Measurements from ENCODE around the gene CLCN1.
"Not testable (repeated sequence)": the region's sequence is repeated elsewhere in the genome, so short reads cannot be mapped to it uniquely, and the experiment has no call there.

CLCN1 gene

DNA sequence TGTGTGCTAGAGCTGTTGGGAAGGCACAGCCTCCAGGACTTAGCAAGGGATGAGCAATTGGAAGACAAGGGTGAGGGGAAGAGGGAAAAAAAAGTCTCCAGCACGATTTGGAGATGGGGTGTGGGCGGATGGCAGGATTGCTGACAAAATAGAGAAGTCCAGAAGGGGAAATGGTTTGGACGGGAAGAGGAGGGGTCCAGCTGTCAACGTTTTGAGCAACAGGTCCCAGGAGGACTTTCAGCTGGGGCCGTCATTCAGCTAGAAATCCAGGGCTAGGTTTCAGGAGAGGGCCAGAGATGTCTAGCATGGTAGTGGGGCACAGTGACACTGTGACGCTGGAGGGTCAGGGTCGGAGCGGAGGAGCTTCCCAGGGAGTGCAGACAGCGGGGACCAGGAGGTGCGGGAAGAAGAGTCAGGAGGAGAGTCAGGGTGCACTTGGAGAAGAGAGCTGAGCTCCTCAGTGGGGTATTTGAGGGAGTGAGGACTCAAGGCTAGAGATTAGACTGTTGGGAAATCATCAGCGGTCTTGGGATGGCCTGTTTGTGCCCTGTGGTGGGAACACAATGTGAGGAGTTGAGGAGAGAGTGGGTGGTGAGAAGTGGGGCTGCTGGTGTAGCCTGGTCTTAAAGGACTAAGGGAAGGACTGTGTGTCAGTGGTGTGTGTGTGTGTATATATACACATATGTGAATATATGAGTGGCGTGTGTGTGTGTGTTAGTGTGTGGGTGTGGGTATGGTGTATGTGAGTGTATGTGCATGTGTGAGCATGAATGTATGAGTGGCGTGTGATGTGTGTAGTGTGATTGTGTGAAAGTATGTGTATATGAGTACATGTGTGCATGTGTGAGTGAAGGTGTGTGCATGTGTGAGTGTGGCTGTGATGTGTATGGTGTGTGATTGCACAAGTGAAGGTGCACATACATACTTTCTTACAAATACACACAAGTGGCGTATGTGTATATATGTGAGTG lies 69.0 kb downstream of the CLCN1 start:
- no peak for DNase-seq (ENCODE audit: low read depth in 2 of 2)

DNA sequence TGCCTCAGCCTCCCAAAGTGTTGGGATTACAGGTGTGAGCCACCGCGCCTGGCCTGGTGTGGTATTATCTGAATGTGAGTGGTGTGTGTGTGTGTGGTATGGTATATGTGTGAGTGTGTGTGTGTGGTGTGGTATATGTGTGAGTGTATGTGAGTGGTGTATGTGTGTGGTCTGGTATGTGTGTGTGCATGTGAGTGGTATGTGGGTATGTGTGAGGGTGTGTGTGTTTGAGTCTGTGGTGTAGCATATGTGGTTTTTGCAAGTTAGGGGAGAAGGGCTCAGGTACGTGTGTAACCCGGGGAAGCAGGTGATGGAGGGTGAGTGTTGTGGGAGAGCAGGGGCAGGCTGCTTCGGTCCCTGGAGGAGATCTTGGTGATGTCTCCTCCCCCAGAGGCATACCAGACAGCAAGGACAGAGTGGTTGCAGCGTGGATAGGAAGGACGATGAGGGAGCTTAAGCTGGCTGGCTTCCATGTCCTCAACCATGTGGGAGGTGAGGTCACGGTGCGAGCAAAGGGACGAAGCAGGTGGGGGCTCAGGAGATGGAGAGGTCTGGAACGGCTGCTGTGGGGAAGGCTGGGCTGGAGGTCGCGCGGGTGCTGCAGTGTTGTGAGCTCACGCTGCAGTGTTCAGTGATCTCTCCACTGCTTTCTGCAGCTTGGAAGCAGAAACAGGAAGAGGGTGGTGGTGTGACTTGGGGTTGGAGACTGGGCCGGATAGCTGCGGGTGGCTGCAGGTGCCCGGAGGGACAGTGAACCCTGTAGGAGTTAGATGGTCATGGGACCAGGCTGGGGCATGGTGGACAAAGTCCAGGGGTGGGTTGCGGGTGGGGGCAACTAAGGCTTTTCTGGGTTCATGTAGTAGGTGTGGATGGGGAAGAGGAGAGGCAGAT lies 70.2 kb downstream of the CLCN1 start:
- no peak for DNase-seq (ENCODE audit: low read depth in 2 of 2)

DNA sequence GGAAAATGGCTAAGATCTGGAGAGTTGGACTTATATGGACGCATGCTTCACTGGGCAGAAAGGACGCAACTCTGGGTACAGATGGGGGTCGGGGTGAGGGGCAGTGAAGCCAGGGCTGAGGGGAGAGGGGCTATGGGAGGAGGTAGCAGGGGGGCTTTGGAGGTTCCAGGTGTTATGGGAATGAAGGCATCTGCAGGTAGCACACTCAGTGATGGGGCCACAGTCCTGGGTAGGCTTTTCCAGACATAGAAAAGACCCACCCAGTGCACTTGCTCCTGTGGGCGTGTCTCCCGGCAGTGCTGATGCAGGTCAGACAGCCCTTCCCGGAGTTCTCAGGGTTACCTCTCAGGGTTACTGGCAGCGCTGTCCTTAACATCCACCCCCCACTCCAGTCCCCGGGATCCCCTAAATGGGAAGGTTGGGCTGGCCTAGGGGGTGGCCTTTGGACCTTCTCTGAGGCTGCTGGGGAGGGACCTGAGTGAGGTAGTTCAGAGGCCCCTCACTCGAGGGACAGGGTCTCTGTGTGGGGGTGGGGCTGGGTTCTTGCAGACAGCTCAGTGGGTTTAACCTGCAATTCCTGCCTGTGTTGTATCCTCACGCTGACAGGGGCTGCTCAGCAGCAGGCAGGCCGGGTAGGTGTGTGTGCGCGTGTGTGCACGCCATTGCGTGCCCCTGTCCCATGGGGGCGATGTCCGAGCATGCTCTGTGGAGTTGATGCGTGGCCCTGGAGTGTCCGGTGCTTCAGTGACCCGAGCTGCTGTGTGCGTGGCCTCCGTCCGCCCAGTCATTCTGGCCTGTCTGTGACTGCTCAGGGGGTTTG lies 71.5 kb downstream of the CLCN1 start:
- no peak for DNase-seq (ENCODE audit: low read depth in 2 of 2)

DNA sequence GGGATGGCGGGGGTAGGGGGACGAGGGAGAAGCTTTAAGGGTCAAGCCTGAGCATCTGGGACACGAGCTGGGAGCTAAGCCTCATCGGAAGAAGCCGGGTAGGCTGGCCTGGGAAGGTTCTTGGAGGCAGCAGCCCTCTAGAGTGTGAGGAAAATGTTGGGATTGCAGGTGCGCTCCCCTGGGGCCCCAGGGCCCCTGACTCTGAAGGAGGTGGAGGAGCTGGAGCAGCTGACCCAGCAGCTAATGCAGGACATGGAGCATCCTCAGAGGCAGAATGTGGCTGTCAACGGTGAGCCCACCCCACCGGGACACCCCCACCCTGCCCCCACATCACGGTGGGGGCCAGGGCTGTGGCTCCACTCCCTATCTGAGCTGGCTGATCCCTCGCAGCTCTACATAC lies 72.1 kb downstream of the CLCN1 start:
- DNase-seq (ENCODE audit: low read depth in 2 of 2) = no peak

DNA sequence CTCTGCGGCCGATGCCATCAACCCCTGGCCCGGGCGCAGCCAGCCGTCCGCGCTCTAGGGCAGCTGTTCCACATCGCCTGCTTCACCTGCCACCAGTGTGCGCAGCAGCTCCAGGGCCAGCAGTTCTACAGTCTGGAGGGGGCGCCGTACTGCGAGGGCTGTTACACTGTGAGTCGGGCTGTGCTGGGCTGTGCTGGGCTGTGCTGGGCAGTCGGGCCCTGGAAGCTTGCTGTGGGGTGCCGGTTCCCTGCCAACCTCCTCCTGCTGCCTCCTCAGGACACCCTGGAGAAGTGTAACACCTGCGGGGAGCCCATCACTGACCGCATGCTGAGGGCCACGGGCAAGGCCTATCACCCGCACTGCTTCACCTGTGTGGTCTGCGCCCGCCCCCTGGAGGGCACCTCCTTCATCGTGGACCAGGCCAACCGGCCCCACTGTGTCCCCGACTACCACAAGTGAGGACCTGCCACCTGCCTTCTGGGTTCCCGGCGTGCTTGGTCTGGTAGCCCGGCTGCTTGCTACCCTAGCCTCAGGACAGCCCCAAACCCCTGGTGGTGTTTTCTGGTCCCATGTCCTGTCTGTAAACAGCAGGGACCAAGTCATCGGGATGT lies 72.7 kb downstream of the CLCN1 start:
- no peak for DNase-seq (ENCODE audit: low read depth in 2 of 2)

DNA sequence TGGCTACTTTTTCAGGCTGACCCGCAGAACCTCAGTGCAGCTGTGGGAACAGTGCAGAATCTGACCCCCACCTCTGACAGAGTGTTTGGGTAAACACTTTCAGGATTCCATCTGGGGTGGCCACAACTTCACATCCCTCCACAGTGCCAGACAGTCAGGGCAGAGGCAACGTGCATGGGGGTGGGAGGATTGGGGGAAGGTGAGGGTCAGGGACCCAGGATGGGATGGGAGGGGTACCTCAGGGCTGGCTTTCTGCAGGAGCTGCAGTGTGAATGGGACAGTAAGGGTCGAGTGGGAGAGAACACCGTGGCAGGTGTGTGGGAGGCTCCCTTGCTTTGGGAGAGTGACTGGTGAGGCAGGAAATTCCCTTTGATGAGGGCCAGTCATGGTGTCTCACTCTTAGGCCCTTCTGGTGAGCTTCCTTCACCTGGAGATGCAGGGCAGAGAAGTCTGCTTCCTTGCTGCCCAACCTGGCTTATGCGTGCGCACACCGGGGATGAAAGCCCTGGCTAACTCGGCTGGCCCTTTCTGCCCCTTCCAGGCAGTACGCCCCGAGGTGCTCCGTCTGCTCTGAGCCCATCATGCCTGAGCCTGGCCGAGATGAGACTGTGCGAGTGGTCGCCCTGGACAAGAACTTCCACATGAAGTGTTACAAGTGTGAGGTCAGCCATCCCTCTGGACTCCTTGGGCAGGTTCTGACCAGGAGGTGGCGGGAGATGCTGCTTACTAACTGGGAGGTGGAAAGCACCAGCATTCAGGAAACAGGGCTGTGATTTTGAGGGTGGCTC lies 73.6 kb downstream of the CLCN1 start:
- DNase-seq (ENCODE audit: low read depth in 2 of 2) = no peak

DNA sequence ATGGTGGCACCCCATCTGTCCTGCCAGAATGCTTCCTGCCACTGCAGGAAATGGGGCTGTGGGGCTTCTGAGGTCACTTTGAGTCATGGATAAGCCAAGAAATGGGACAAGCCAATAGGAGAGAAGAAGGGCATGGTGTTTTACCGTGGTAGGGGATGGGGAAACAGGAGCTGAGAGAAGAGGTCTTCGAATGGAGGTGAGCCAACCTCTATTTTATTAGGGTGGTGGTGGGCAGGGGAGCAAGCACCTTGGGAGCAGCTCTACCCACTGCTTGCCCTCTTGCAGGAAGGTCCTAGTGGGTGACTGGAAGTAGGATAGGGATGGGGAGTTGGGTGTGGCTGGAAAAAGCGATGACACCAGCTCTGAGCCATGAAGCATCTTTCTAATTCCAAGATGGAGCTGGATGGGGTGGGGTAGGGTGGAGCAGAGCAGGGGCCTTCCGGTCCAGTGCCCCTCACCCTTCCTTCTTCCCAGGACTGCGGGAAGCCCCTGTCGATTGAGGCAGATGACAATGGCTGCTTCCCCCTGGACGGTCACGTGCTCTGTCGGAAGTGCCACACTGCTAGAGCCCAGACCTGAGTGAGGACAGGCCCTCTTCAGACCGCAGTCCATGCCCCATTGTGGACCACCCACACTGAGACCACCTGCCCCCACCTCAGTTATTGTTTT lies 74.3 kb downstream of the CLCN1 start:
- DNase-seq (ENCODE audit: low read depth in 2 of 2) = no peak

DNA sequence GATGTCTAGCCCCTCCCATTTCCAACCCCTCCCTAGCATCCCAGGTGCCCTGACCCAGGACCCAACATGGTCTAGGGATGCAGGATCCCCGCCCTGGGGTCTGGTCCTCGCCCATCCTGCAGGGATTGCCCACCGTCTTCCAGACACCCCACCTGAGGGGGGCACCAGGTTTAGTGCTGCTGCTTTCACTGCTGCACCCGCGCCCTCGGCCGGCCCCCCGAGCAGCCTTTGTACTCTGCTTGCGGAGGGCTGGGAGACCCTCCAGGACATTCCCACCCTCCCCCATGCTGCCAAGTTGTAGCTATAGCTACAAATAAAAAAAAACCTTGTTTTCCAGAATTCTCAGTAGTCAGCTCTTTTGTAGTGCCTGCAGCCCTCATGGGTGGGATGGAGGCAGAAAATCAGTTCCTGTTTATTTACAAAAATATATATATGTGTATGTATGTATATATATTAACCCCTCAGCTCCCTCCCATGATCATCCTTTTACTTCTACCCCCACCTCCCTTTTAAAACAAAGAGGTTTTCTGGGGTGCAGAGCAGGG lies 74.9 kb downstream of the CLCN1 start:
- DNase-seq (ENCODE audit: low read depth in 2 of 2) = no peak

DNA sequence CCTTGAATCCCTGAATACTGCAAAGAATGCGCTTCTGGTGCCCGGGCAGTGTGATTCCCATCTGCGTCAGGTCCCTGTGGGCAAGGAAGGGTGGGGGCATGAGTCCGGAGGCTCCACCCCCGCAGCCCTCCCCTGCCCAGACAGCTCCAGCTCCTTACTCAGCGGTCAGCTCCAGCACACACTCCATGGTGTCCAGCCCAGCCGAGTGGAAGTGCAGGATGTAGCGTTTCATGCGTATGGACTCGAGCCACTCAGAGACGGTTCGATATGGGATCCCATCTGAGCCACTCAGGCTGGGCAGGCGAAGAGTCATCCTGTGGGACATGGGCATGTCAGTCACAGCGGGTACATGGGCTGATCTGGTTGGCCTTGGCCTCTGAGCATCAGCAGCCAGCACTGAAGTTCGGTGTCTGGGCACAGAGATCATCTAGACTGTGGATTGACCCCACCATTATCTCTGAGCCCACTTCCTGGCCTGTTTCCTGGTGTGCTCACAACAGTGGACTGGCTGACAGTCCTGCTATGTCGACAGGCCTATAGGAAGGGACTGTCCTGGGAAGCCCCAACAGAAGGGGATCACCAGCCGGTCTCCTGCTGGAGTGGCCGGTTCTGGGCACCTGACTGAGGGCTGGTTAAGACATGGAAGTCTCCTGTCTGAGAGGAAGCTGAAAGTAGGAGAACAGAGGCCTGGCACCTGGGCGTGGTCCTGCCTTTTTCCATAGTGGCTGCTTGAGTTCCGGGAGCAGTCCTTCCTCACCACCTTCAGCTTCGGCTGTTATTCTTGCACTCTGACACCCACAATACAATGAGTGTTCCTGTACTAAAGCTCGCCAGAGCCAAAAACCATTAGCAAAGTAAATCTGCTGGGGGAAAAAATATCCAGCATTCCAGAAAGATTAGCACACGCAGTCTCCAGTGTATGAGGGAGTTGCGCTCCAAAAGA lies 75.8 kb downstream of the CLCN1 start:
- peak; percentile 59 to 68 for DNase-seq (ENCODE audit: low read depth in 2 of 2)

DNA sequence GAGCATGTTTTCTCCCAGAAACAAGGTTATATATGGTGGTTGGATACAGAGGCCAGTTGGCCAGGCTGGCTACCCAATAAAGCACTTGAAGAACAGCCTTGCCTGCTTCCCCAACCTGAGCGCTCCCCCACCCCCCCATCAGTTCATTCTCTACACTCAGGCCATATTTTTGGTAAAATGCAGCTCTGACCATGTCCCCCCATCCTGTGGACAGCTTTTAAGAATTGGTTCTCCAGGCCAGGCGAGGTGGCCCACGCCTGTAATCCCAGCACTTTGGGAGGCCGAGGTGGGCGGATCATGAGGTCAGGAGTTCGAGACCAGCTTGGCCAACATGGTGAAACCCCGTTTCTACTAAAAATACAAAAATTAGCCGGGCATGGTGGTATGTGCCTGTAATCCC lies 76.5 kb downstream of the CLCN1 start:
- DNase-seq (ENCODE audit: low read depth in 2 of 2) = not testable (repeated sequence)

DNA sequence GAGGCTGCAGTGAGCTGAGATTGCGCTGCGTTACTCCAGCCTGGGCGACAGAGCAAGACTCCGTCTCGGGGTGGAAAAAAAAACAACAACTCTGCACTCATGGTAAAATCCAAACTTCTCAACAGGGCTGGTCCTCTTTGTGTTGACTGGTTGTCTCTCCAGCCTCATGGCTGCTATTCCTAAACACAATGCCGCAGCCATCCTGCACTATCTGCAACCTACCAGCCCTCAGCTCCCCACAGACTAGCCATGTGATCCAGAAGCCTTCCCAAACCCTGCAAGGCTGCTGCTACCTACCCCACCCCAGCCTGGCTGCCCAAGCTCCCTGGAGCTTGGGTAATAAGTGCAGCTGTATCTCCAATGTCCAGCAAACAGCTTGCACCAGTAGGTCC lies 77.0 kb downstream of the CLCN1 start:
- DNase-seq (ENCODE audit: low read depth in 2 of 2) = no peak

DNA sequence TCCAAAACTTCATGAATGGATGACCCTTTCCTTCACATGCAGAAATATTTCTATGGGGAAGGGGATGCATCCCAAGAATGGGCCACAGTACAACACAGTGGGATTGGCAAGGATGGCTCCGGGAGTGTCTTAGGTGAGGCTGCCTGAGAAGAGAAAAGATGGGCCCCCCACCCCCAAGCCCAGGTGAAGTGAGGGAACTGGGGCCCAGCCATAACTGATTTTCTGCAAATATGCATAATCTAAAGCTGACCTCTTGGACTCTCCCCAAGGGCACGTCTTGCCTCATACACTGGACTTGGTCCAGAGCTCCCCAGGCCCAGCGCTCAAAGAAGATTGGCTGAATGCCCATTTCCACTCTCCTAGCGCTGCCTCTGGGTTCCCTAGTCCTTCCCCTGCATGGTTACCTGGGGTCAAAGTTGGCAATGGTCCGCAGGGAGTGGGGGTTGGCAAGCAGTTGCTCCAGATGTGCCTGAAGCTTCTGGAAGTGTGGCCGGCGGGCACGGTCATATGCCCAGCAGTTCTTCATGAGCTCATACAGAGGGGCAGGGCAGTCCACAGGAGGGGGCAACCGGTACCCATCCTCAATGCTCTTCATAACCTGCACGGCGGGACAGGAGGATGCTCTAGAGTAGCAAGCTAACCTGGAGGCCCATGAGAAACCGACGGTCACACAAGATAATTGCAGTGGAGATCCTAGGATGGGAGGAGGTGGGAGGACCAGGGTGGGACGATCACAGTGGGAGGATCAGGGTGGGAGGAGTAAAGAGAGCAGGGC lies 77.5 kb downstream of the CLCN1 start:
- no peak for DNase-seq (ENCODE audit: low read depth in 2 of 2)

DNA sequence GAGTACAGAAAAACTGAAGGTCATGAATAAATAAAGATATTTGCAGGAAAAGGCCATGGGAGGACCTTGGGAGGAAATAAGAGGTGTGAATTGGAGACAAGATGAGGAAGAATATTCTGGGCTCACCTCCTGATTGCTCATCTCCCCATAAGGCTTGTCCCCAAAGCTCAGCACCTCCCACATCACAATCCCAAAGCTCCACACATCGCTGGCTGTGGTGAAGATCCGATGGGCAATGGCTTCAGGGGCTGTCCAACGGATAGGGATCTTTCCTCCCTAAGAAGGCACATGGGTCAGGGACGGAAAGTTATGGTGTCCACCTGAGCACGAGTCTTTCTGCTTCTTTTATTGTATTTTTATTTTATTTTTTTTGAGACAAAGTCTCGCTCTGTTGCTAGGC lies 78.2 kb downstream of the CLCN1 start:
- no peak for DNase-seq (ENCODE audit: low read depth in 2 of 2)

DNA sequence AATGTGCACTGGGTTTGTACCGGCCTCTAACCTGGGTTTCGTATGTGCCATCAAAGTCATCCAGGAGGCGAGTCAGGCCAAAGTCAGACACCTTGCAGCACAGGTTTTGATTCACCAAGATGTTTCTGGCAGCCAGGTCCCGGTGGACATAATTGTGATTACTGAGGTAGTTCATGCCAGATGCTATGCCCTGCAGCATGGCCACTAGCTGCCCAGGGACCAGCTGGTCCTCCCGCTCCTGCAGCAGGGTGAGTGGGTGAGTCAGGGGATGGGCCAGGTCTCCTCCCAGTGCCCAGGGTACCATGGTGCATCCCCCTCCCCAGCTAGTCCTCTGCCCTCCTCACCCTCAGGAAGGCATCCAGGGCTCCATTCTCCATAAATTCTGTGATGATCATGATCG lies 78.9 kb downstream of the CLCN1 start:
- no peak for DNase-seq (ENCODE audit: low read depth in 2 of 2)

DNA sequence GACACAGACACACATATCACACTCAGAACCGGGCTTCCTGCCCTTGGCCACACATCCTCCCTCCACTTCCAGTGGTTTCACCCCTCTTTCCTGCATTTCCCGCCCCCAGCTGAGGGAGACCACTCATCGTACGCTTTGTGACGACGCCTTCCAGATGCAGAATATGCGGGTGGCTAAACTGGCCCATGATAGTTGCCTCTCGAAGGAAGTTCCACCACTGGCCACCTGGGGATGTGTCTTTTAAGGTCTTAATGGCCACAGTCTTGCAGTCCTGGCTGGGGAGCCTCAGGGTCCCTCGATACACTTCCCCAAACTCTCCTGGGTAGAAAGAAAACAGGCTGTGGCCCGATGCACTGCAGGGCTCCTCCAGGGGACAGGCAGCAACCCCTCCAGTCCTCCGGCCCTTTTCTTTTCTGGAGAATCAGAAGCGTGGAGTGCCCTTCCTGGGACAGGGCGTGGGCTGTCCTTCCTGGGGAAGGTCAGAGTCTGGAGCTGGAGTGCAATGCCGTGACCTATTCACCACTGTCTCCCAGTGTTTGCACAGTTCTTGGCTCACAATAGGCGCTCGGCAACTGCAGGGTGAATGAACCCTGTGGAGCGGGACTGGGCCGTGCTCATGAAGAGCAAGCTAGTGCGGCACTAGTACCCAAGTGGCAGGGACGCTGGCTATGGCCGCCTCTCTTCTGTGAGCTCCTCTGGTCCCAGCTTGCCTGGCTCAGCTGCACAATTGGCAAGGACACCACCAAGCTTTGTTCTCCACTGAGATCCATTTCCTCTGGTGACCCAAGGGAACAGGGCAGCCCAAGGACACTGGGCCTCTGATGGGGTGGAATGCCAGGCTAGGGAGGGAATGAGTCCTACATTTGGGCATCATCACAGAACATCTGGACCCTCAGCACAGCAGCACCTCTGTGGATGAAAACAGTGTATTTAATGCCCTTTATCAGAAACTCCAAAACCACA lies 79.6 kb downstream of the CLCN1 start:
- DNase-seq (ENCODE audit: low read depth in 2 of 2) = no peak

DNA sequence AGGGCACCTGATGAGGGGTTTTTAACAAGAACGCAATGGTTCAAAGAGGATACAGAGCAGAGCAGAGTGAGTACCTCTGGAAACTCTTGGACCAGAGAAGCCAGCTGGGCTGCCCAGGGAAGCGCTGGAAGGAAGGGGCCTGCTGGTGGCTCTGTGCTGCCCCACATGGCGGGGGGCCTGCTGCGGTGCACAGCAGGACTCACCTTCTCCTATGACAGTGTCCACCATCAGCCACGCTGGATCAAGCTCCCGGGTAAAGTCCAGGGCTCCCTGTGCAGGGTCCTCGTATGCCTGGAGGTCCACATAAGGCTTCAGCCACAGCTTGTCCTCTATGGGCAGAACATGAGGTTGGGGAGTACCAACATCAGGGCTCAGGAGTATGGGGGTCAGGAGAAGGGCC lies 80.3 kb downstream of the CLCN1 start:
- DNase-seq (ENCODE audit: low read depth in 2 of 2) = no peak
